NCI-H82 treated with DMSO at 0.1 percent for 48 hours (cell line): Measurements from ENCODE around the gene CCDC13.
"Not testable (repeated sequence)": the region's sequence is repeated elsewhere in the genome, so short reads cannot be mapped to it uniquely, and the experiment has no call there.

Experiments used
- DNase-seq: peaks from one replicate; lab custom pipeline; 2025; ENCODE audit not compliant: unreplicated experiment; lab: John Stamatoyannopoulos, UW

CCDC13 gene, protein sequence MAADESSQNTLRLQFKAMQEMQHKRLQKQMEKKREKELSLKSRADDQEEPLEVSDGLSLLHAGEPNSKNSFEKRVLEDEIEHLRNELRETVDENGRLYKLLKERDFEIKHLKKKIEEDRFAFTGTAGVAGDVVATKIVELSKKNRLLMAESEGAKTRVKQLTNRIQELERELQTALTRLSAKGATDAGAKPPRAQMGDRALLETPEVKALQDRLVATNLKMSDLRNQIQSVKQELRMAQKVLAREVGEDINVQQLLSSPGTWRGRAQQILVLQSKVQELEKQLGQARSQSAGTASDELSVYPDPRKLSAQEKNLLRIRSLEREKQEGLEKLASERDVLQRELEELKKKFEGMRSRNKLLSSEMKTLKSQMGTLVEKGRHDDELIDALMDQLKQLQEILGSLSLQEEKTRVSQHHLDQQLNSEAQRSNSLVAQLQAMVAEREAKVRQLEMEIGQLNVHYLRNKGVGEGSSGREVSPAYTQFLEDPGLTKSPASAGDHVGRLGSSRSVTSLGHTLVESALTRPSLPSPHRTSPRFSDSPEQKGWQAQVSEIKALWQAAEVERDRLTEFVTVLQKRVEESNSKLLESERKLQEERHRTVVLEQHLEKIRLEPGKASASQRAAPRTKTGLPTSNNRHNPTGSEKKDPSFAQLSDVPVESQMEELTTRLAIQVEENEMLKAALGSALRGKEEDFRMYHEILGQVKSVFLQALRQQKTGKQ

DNA sequence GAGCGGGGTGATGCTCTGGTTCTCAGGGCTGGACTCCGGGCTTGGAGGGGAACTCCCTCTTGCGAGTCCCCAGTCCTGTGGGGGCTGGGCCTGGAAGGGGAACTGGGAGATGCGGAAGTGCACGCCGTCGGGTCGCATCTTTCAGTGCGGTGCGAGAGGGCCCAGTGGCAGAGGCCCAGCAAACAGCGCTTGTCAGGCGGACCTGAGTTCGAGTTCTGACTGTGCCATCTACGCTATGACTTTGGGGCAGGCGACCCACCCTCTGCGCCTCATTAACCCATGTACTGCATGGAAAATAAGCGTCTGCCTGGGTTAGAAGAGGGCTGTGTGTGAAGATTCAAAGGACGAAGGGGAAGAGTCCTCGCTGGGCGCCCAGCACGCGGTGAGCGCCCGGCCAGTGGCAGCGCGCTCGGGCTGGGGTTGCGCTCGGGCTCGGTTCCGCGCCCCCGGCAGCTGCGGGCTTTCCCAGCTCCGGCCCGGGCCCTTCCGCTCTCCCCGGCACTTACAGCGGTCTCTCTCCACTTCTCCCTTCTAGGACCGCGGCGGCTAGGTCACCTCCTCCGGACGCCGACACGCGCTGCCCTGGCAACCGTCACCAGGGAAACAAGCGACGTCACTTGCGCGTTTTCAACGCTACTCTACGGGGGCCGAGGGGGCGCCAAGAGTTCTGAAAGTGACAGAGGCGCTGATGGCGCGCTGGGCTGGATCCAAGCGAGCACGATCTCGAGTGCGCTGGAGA, at the start of gene CCDC13:
CCDC13 (minus strand) TSS at position 584 of the 739 bp plus-strand sequence. CDS start 14,908 bp downstream, outside the sequence.
- peak; percentile 49 for DNase-seq

DNA sequence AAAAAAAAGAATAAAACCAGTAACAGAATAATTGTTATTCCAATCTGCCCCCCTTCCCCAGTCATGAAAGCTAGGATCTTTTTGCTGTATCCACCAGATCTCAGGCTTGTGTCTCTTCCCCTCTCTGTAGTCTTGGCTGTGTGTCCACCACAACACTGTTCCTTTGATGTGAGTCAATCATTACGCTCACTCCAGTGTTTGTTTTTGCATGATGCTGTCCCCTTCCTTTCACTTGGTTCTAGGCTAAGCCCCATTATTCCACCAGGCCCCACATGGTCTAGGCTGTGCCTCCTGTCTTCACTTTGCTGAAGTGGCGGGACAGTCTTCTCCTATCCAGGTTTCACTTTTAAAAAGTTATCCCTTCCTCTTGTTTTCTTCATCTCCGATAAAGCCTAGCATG, 49.8 kb upstream of the CCDC13 start:
- DNase-seq: no peak

DNA sequence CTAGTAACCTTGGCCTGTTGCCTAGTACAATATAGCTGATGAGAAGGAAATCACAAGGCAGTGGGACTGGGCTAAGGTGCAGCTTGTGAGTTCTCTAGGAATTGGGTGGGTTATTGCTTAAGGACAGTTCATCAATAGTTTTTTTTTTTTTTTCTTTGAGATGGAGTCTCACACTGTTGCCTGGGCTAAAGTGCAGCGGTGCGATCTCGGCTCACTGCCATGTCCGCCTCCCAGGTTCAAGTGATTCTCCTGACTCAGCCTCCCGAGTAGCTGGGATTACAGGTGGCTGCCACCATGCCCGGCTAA, 47.6 kb upstream of the CCDC13 start:
- DNase-seq: no peak

DNA sequence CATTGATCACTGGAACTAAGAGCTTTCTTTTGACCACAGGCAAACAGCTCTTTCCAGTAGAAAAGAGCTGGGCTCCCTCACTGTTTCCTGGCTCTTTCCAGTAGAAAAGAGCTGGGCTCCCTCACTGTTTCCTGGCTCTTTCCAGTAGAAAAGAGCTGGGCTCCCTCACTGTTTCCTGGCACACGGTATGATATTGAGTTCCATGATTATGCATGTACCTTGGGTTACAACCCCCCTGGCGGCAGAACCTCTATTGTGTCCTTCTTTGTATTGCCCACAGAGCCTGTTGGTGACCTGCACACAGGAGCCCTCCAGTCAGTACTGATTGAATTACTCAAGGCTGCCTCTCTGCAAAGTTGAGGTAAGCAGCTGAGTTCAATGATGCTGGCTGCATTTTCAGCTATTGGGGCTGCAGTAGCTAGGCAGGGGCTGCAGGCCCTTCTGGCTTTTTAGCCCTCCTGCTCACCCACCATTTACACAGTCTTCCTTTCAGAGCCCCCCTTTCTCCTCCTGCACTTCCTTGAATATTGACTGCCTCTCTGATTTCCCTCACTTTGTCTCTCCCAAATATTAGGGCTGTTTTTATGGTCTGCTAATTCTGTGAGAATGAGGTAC, 46.4 kb upstream of the CCDC13 start:
- DNase-seq: peak; percentile 48

DNA sequence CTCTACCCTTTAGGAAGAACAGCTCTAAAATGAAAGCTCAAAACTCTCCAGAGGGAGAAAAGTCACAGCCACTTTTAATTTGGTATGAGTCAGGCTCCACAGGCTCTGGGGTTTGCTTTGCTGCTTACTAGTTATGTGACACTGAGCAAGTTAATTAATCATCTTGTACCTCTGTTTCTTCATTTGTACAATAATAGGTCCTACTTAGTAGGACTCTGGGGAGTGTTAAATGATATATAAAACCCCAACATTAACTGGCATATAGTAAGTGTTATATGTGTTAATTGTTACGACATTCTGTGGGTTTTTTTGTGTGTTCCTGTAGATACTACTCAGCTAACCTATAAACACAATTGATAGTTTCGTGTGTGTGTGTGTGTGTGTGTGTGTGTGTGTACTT, 42.8 kb upstream of the CCDC13 start:
- no peak for DNase-seq

DNA sequence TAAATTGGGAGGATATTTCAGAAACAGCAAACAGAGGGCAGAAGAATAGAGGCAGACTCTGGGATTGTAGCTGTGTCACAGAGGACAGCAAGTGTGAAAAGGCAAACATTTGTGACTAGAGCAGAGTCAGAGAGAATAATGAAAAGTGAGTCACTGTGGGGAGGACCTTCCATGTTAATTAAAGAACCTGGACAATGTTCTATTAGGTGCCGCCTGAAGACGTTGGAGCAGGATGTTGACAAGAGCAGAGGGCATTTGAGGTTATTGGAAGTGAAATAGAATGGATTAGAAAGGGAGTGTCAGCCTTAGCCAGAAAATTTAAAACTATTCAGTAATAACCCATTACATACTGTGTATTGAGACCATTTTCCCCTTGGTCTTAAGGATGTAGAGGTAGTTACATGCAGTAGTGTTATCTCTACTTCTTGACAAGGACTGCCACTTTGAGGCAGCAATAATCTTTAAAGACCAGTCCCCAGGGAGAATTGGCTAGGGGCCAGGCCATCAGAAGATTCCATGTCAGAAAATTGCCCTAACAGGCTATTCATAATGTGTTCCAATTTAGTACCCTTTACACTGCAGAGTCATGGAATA, 42.0 kb upstream of the CCDC13 start:
- DNase-seq: peak; percentile 14

DNA sequence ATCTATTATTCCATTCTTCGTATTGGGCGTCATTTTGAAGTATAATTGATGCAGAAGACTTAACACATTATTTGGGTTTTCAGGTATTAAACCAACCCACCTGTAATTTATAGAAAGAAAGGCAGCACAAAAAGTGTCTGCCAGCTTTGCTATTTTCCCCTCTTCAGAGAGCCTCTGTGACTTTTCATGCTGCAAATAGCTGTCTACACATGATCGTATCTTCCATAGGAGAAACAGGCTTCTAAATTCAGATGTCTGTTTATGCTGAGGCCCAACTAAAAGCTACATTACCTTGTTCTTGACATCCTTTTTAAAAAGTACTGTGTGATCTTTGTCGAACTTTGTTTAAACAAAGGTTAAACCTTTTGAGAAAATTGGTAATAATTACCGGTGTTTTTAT, 41.2 kb upstream of the CCDC13 start:
- no peak for DNase-seq

DNA sequence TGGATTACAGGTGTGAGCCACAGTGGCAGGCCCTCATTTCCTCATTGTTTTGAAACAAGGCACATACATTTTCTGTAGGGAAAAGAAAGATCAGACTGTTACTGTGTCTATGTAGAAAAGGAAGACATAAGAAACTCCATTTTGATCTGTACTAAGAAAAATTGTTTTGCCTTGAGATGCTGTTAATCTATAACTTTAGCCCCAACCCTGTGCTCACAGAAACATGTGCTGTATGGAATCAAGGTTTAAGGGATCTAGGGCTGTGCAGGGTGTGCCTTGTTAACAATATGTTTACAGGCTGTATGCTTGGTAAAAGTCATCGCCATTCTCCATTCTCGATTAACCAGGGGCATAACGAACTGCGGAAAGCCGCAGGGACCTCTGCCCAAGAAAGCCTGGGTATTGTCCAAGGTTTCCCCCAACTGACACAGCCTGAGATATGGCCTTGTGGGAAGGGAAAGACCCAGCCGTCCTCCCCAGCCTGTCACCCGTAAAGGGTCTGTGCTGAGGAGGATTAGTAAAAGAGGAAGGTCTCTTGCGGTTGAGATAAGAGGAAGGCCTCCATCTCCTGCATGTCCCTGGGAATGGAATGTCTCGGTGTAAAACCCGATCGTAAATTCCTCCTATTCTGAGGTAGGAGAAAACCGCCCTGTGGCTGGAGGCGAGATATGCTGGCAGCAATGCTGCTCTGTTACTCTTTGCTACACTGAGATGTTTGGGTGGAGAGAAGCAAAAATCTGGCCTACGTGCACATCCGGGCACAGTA, 38.2 kb upstream of the CCDC13 start:
- not testable (repeated sequence) for DNase-seq

DNA sequence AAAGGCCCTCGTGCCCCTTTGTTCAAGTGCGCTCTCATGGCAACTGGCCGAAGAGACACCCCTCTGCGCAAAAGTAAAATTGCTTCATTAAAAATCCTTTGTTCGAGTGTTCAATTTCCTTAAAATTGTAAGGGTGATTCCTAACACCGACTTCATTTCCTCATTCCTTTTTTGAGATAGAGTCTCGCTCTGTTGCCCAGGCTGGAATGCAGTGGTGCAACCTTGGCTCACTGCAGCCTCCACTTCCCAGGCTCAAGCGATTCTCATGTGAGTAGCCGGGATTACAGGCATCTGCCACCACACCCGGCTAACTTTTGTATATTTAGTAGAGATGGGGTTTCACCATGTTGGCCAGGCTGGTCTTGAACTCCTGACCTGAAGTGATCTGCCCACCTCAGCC, 37.7 kb upstream of the CCDC13 start:
- not testable (repeated sequence) for DNase-seq

DNA sequence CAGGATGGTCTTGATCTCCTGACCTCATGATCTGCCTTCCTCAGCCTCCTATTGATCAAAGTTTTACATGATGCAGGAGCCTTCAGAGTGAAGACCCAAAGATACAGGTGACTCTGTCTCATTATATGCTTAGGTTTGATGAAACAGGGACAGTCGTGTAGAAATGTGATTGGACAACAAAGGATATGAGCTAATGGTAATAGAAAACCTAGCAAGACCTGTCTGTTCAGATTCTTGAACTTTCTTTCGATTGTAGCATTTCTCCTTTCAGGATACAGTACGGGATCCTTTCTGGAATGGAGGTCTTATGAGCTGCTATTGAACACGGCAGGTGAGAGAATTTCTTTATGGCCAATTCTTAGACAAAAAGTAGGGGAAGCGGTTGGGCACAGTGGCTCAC, 36.1 kb upstream of the CCDC13 start, which contains the start of gene ACKR2:
ACKR2 (plus strand) TSS at position 244 of the 400 bp plus-strand sequence. CDS start 55,058 bp downstream, outside the sequence.
- no peak for DNase-seq

DNA sequence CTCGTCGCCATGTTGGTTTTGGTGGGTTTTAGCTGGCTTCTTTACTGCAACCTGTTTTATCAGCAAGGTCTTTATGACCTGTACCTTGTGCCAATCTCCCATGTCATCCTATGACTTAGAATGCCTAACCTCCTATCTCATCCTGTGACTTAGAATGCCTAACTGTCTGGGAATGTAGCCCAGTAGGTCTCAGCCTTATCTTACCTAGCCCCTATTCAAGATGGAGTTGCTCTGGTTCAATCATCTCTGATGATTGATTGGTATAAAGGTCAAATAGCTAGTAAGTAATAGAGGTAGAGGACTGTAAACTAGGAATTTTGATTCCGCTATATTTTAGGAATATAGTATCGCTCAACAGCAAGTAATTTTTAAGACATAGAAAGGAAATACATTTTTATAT, 34.9 kb upstream of the CCDC13 start:
- no peak for DNase-seq

DNA sequence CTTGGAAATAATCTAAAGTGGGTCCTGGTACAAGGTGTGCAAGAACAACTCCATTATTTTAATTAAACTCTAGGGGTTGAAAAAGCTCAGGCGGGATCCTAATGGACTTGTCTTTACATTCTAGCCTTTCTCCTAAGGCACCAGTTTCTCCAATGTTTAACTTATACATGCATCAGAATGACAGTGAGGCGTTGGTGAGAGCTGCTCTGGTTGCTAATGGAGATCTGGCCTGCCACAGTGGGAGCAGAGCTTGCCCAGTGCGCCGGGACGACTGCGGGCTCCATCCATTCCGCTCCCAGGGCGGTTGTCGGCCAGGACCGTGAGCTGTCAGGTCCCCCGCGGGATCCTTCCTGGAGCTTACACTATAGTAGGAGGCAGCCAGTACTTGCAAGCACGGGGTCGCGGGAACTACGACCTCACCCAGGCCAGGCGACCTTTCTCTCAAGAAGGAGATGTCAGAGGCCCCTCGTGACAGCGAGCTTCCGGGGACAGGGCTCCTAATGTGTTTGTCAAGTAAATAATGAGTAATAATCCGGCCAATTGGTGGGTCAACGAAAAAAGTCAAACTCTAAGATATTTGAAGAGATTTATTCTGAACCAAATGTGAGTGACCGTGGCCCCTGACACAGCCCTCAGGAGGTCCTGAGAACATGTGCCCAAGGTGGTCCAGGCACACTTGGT, 32.2 kb upstream of the CCDC13 start:
- DNase-seq: no peak

DNA sequence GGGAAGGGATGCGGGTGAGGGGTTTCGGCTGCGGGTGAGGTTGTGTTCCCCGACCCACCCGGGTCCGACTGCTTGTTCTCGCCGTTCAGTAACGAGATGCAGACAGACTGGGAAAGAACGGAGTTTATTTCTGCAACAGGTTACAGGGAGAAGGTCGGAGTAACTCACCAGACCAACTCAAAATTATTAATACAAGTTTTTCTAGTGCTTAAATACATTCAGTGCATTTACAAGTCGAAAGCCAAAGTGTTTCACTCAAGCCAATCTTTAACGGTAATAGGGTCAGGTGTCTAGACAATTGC, 31.7 kb upstream of the CCDC13 start:
- DNase-seq: no peak

DNA sequence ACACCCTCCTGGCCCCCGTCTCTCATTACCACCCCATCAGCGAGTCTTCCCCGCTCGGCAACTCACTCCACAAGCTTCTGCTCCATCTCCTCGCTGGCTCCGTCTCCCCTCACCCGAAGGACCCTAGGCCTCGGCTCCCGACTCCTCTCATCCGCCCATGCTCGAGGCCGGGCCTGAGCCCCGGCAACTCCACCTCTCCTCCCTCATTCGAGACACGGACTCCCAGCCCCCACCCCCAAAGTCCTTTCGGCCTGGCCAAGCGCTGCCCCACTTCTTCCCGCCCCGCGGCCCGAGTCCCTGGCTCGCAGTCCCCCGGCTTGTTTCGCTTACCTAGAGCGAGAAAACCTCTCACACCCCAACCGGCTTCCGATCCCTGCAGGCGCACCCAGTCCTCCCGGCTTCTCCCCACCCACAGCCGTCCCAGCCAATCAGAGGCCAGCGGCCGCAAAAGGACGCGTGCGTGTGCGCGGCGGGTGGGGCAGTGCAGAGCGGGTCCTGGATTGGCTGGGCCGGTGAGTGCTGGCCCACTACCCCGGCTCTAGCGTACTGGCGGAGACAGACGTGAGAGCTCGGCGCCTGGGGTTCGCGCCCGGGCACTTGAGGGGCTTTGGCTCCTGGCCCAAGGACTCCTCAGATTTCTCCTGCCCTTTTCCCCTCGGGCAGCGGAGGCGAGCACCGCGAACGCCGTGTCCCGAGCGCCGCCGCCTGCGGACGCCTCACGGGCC, 31.2 kb upstream of the CCDC13 start, which contains the start of gene HIGD1A:
HIGD1A (minus strand) TSS at position 385 of the 725 bp plus-strand sequence. CDS start 10,237 bp downstream, outside the sequence.
- peak; percentile 84 for DNase-seq

DNA sequence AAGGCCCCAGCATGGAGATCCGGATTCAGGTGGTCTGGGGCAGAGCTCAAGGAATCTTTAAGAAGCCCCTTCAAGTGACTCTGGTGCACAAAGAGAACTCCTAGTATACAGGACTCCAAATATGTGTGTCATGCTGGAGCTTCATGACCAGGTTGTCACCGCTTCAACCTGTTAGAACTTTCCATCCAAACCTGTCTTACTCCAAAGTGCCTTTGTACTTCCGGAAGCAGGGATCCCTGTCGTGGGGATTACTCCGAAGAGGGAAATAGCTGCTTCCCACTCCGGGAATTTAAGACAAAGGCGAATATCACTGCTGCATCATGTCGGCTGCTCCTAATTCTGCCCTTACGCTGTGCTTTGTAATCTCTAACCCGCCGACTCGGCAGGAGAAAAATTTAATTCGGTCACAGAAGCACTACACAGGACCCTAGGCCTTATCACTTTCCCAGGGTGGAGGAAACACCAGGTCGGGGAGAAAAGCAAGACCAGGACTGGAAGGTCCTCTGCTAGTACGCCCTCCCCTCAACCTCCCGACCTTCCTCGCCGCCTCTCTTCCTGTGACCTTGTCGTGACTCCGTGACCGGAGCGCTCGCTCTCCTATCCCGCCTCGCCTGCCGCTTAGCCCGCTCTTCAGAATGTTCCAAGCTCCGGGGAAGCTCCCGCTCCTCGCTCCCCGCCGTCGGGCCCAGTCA, 30.5 kb upstream of the CCDC13 start:
- no peak for DNase-seq

DNA sequence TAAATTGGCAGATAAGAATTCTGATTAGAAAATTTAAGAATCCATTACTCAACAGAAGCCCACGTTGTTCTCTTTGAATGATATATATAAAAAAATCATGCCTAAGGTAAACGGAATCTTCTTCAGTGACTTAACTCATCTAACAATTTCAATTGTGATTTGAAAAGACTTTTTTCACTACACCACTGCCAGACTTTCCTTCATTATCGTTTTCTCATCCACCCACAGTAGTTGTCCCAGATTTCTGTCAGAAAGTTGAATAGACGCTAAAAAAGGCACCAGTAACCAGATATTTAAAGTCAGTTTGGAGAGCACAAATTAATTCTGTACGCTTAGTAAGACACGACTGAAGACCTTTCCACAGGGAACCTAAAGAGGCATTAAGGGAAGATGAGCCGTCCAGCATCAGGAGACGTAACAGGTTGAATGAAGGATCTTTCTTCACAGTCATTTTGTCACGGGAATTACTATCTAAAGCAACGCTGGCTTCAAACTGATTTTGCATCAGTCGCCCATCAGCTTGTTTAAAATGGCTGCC, 29.9 kb upstream of the CCDC13 start:
- no peak for DNase-seq

DNA sequence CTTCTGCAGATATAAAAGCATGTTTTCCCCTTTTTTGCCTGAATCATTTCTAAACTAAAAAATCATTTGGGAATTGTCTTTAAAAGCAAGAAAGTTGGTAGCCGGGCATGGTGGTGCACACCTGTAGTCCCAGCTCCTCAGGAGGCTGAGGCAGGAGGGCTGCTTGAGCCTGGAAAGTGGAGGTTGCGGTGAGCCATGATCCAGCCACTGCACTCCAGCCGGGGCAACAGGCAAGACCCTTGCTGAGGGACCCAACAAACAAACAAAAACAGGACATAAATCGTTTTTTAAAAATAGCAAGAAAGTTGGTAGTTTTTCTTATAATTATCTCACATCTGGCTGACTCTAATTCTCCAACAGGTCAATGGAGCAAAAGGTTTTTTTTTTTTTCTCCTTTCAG, 28.7 kb upstream of the CCDC13 start:
- DNase-seq: no peak

DNA sequence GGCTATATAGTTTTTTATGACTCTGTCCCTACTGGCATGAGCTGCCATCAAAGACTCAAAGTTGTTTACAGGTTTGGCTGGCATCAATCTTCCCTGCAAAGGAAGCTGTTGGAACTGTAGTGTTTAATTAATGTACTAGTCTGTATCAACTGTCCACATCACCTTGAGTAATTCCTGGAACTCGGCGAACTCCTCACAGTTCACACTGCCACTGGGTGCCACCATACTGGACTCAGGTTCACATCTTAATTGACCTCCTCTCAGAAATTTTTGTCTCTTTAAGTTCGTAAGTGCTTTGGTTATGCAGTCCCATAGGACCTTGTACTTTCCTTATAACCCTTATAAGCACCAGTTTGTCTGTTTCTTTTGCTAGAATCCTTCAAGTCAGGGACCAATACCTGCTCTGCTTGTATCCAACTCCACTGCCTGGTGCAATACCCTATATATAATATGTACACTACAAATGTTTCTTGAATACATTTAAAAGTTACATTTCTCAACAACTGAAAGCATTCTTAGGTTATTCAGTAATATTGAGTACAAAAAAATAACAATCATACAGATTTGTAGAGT, 28.1 kb upstream of the CCDC13 start:
- no peak for DNase-seq
